ENCODE results near the gene COBL. TPM values are rescaled to one million over a fixed set of nuclear protein-coding genes. Genes with fewer than 3 reads are reported as not detected.
A peak's percentile ranks its signal among the peaks of the same experiment; 100 is the strongest.

Gene COBL
- polyA plus RNA-seq, 3 donors, result not detected

- H3K9me3 ChIP-seq (replicated peaks in 1 of 2; ENCODE audit: control insufficient read depth in 1 of 2, insufficient read depth in 1 of 2, low read length in 2 of 2), result peaks cover 0 to 4% of the 10 kb centered on the region in 2 donors
- H3K27ac ChIP-seq (ENCODE audit: low read depth in 1 of 2, low read length in 2 of 2), result no peak overlapping the region
- intact Hi-C loops (cut with micrococcal nuclease), result no loop called here
- peaks cover 29 to 65% of the 10 kb centered on the region in 2 donors for H3K27me3 ChIP-seq (ENCODE audit: control insufficient read depth in 2 of 2, insufficient read depth in 2 of 2, low read length in 2 of 2)
- Mint-ChIP-seq H3K27me3 (ENCODE audit: low read depth in 3 of 3) (peaks cover 60 to 67% (median 60%) of the 10 kb centered on the region in 3 donors), H3K4me1 (peaks cover 9% of the 10 kb centered on the region), H3K36me3 (no peaks in the 10 kb centered on the region), H3K27ac (peak overlapping the region in 1 of 7 donors; percentile 6), H3K4me3 (peak overlapping the region in 1 of 2 donors; percentile 83), H3K9me3 (peaks cover 0 to 15% (median 4%) of the 10 kb centered on the region in 7 donors)
- H4K20me1 ChIP-seq (ENCODE audit: insufficient read depth, low read length), result no peaks in the 10 kb centered on the region
- no peak overlapping the region for H2AFZ ChIP-seq (ENCODE audit: insufficient read depth, low read depth, low read length, poor library complexity, severe bottlenecking)
- H3K4me1 ChIP-seq (ENCODE audit: control insufficient read depth in 1 of 2, insufficient read depth in 2 of 2, low read length in 2 of 2), result peaks cover 0 to 9% of the 10 kb centered on the region in 2 donors
- no peaks in the 10 kb centered on the region for H3K36me3 ChIP-seq (replicated peaks in 1 of 2; ENCODE audit: control insufficient read depth in 1 of 2, insufficient read depth in 2 of 2, low read length in 2 of 2)
- H3K4me3 ChIP-seq (replicated peaks in 1 of 3; ENCODE audit: low read depth in 2 of 3, low read length in 3 of 3), result no peak overlapping the region
- no peaks in the 10 kb centered on the region for H3K79me2 ChIP-seq (ENCODE audit: insufficient read depth, low read length)
- 34% methylated on average over 7 of the region's 8 CpGs for WGBS (ENCODE audit: insufficient coverage)
- no peak overlapping the region for H3K4me2 ChIP-seq (replicated peaks; ENCODE audit: extremely low read depth, low read length, poor library complexity, severe bottlenecking)
- no peak for TF ChIP-seq CTCF (IDR thresholded peaks at IDR 0.05)
- no peak overlapping the region for H3K9ac ChIP-seq (ENCODE audit: insufficient read depth, low read length, poor library complexity, severe bottlenecking)
- DNase-seq, result no peak
Measured at GRCh38 chr7:51317582-51317910, 937 bp upstream of the COBL start.

GRCh38 chr7:51316262-51316665 lies 345 bp downstream of the COBL start:
- under 1% methylated on average over 45 of the region's 46 CpGs for WGBS (ENCODE audit: insufficient coverage)
- peaks cover 9% of the 10 kb centered on the region for H3K4me1 Mint-ChIP-seq
- peaks cover 0 to 15% (median 4%) of the 10 kb centered on the region in 7 donors for H3K9me3 Mint-ChIP-seq
- Histone ChIP-seq H3K9me3 (replicated peaks in 1 of 2; ENCODE audit: control insufficient read depth in 1 of 2, insufficient read depth in 1 of 2, low read length in 2 of 2) (peaks cover 0 to 4% of the 10 kb centered on the region in 2 donors), H3K4me3 (replicated peaks in 1 of 3; ENCODE audit: low read depth in 2 of 3, low read length in 3 of 3) (no peak overlapping the region), H3K9ac (ENCODE audit: insufficient read depth, low read length, poor library complexity, severe bottlenecking) (no peak overlapping the region), H3K4me2 (replicated peaks; ENCODE audit: extremely low read depth, low read length, poor library complexity, severe bottlenecking) (peak overlapping the region; percentile 46), H3K4me1 (ENCODE audit: control insufficient read depth in 1 of 2, insufficient read depth in 2 of 2, low read length in 2 of 2) (peaks cover 0 to 9% of the 10 kb centered on the region in 2 donors), H3K36me3 (replicated peaks in 1 of 2; ENCODE audit: control insufficient read depth in 1 of 2, insufficient read depth in 2 of 2, low read length in 2 of 2) (no peaks in the 10 kb centered on the region), H3K27ac (ENCODE audit: low read depth in 1 of 2, low read length in 2 of 2) (no peak overlapping the region), H2AFZ (ENCODE audit: insufficient read depth, low read depth, low read length, poor library complexity, severe bottlenecking) (no peak overlapping the region), H3K27me3 (ENCODE audit: control insufficient read depth in 2 of 2, insufficient read depth in 2 of 2, low read length in 2 of 2) (peaks cover 29 to 65% of the 10 kb centered on the region in 2 donors), H4K20me1 (ENCODE audit: insufficient read depth, low read length) (no peaks in the 10 kb centered on the region), H3K79me2 (ENCODE audit: insufficient read depth, low read length) (no peaks in the 10 kb centered on the region)
- intact Hi-C loops (cut with micrococcal nuclease), result no loop called here
- H3K36me3 Mint-ChIP-seq, result no peaks in the 10 kb centered on the region
- H3K27me3 Mint-ChIP-seq (ENCODE audit: low read depth in 3 of 3), result peaks cover 60 to 68% (median 61%) of the 10 kb centered on the region in 3 donors
- peak overlapping the region in 1 of 2 donors; percentile 81 for H3K4me3 Mint-ChIP-seq
- no peak overlapping the region for H3K27ac Mint-ChIP-seq
- no peak for TF ChIP-seq CTCF (IDR thresholded peaks at IDR 0.05)
- no peak for DNase-seq

All from CD14-positive monocyte (primary cell).